ENCODE data around the gene UROS.

DNA sequence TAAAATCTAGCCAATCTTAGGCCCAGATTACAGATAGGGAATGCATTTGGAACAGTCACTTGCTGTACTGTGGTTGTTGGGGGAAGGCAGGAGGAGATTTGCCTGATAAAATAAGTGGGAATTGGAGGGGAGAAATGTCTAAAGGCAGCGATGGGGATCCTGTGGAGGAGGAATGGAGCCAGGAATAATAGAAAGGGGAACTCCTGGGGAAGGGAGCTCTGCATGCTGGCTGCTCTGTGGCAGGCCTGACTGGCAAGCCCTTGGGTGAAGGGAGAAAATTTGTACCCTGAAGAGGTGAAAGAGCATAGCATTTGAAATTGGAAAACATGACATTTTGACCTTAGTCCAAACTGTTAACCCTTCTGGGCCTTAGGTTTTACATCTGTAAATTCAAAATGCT, 61.1 kb downstream of the UROS start:
- TF ChIP-seq, protein P1, sequence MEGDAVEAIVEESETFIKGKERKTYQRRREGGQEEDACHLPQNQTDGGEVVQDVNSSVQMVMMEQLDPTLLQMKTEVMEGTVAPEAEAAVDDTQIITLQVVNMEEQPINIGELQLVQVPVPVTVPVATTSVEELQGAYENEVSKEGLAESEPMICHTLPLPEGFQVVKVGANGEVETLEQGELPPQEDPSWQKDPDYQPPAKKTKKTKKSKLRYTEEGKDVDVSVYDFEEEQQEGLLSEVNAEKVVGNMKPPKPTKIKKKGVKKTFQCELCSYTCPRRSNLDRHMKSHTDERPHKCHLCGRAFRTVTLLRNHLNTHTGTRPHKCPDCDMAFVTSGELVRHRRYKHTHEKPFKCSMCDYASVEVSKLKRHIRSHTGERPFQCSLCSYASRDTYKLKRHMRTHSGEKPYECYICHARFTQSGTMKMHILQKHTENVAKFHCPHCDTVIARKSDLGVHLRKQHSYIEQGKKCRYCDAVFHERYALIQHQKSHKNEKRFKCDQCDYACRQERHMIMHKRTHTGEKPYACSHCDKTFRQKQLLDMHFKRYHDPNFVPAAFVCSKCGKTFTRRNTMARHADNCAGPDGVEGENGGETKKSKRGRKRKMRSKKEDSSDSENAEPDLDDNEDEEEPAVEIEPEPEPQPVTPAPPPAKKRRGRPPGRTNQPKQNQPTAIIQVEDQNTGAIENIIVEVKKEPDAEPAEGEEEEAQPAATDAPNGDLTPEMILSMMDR (IDR thresholded peaks at IDR 0.05), result no peak
- TF ChIP-seq POLR2AphosphoS5 (IDR thresholded peaks at IDR 0.05) (no peak), POLR2A (IDR thresholded peaks at IDR 0.05) (no peak)

Measured in upper lobe of left lung (tissue), 4 donors.